Neural cell (in vitro differentiated cells): ENCODE results near the gene ARHGAP24. TPM values are rescaled to one million over a fixed set of nuclear protein-coding genes. Genes with fewer than 3 reads are reported as not detected.

Source experiments
- H2AFZ ChIP-seq: fragments of 200-600, 300-800 bp; sonication (generic), shearing (Covaris generic); 2 replicates; pipeline ENCODE4 v1.6.0; 2014; ENCODE audit warnings: low read depth, mild to moderate bottlenecking, antibody characterized with exemption, low read length, moderate library complexity
- H3F3A ChIP-seq: fragments of 200-600 bp; shearing (Covaris generic); 2 replicates; pipeline ENCODE4 v1.6.1; 2016; ENCODE audit warnings: mild to moderate bottlenecking, moderate library complexity, mixed read lengths, antibody characterized with exemption, low read length; ENCODE audit not compliant: insufficient read depth, poor library complexity, severe bottlenecking
- H3K27ac ChIP-seq: fragments of 200-600, 300-800 bp; sonication (generic), shearing (Covaris generic); 2 replicates; pipeline ENCODE4 v1.5.1; 2014; ENCODE audit warnings: mild to moderate bottlenecking, low read length, moderate library complexity
- H3K27me3 ChIP-seq: fragments of 300-800, 200-600 bp; sonication (generic), shearing (Covaris generic); 2 replicates; pipeline ENCODE4 v1.6.0; 2014; ENCODE audit warnings: mild to moderate bottlenecking, low read depth, low read length, moderate library complexity; ENCODE audit not compliant: insufficient read depth
- H3K36me3 ChIP-seq: fragments of 300-800, 200-600 bp; sonication (generic), shearing (Covaris generic); 2 replicates; pipeline ENCODE4 v1.5.1; 2014; ENCODE audit warnings: mild to moderate bottlenecking, antibody characterized with exemption, low read length, moderate library complexity; ENCODE audit not compliant: insufficient read depth
- H3K4me2 ChIP-seq: fragments of 300-800, 200-600 bp; sonication (generic), shearing (Covaris generic); 2 replicates; pipeline ENCODE4 v1.6.0; 2014; ENCODE audit warnings: mild to moderate bottlenecking, low read length
- H3K4me3 ChIP-seq: fragments of 300-800, 200-600 bp; sonication (generic), shearing (Covaris generic); 2 replicates; pipeline ENCODE4 v1.5.1; 2014; ENCODE audit warnings: mild to moderate bottlenecking, low read length, moderate library complexity
- H3K79me2 ChIP-seq: fragments of 200-600 bp; shearing (Covaris generic); replicated peaks from 2 replicates; pipeline ENCODE4 v1.6.0; 2014; ENCODE audit warnings: mild to moderate bottlenecking, low read length, moderate library complexity; ENCODE audit not compliant: insufficient read depth
- H3K9ac ChIP-seq: fragments of 300-800, 200-600 bp; sonication (generic), shearing (Covaris generic); 2 replicates; pipeline ENCODE4 v1.6.1; 2016; ENCODE audit warnings: mild to moderate bottlenecking, low read length, mixed read lengths
- H3K9me2 ChIP-seq: fragments of 200-600 bp; shearing (Covaris generic); 2 replicates; pipeline ENCODE4 v1.6.1; 2016; ENCODE audit warnings: mild to moderate bottlenecking, low read length, mixed read lengths; ENCODE audit not compliant: insufficient read depth
- H3K9me3 ChIP-seq: fragments of 200-600, 300-800 bp; sonication (generic), shearing (Covaris generic); 2 replicates; pipeline ENCODE4 v1.6.1; 2016; ENCODE audit warnings: mild to moderate bottlenecking, mixed run types, low read length, moderate library complexity, mixed read lengths
- H4K20me1 ChIP-seq: fragments of 200-600 bp; shearing (Covaris generic); 2 replicates; pipeline ENCODE4 v1.6.1; 2016; ENCODE audit warnings: mild to moderate bottlenecking, mixed run types; ENCODE audit not compliant: insufficient read depth
- CTCF ChIP-seq: fragments of 450-650 bp; IDR thresholded peaks from 2 replicates; pipeline ENCODE4 v1.5.1; 2014; ENCODE audit warnings: antibody characterized with exemption, mild to moderate bottlenecking, moderate library complexity; ENCODE audit not compliant: poor library complexity, severe bottlenecking
- EP300 ChIP-seq: fragments of 450-650 bp; conservative IDR thresholded peaks from 2 replicates; pipeline ENCODE4 v1.6.1; 2014; ENCODE audit warnings: antibody characterized with exemption, mild to moderate bottlenecking, moderate library complexity; ENCODE audit not compliant: poor library complexity, severe bottlenecking
- EZH2 ChIP-seq: fragments of 200-600, 300-800 bp; shearing (Covaris generic), sonication (generic); IDR thresholded peaks from 2 replicates; pipeline ENCODE4 v1.6.1; 2014; ENCODE audit warnings: antibody characterized with exemption, low read length, borderline replicate concordance, mild to moderate bottlenecking; ENCODE audit not compliant: insufficient read depth, poor library complexity, severe bottlenecking
- MXI1 ChIP-seq: fragments of 450-650 bp; conservative IDR thresholded peaks from 2 replicates; pipeline ENCODE4 v1.6.1; 2014; ENCODE audit warnings: antibody characterized with exemption, mild to moderate bottlenecking; ENCODE audit not compliant: poor library complexity, severe bottlenecking
- POLR2AphosphoS5 ChIP-seq: IDR thresholded peaks from 2 replicates; pipeline ENCODE4 v1.6.1; 2012
- RAD21 ChIP-seq: fragments of 450-650 bp; conservative IDR thresholded peaks from 2 replicates; pipeline ENCODE4 v1.6.1; 2014; ENCODE audit warnings: antibody characterized with exemption, mild to moderate bottlenecking, moderate library complexity
- REST ChIP-seq: IDR thresholded peaks from 2 replicates; pipeline ENCODE4 v1.6.1; 2012; ENCODE audit warnings: borderline replicate concordance
- SMC3 ChIP-seq: fragments of 450-650 bp; conservative IDR thresholded peaks from 2 replicates; pipeline ENCODE4 v1.6.1; 2014; ENCODE audit warnings: antibody characterized with exemption, mild to moderate bottlenecking, moderate library complexity; ENCODE audit not compliant: poor library complexity
- TAF1 ChIP-seq: IDR thresholded peaks from 2 replicates; pipeline ENCODE4 v1.6.1; 2012; ENCODE audit warnings: low read depth
- polyA plus RNA-seq: library from polyadenylated mRNA; depleted of rRNA; stranded (reverse); fragments of >200 nt; gene quantifications from 2 replicates; pipeline ENCODE4 v1.2.3, GENCODE V29; 2014

ARHGAP24 gene
- polyA plus RNA-seq, 1 donor from 2014 or later = 2.9 TPM

GRCh38 chr4:85759388-85759787 is 284.4 kb downstream of the ARHGAP24 start:
- Histone ChIP-seq H3K9me2 (no peaks in the 10 kb centered on the region), H2AFZ (no peak overlapping the region), H3K4me3 (no peak overlapping the region), H4K20me1 (no peaks in the 10 kb centered on the region), H3K4me2 (no peak overlapping the region), H3K9me3 (no peaks in the 10 kb centered on the region), H3K27me3 (no peaks in the 10 kb centered on the region), H3K79me2 (no peaks in the 10 kb centered on the region), H3K27ac (no peak overlapping the region), H3F3A (no peaks in the 10 kb centered on the region), H3K9ac (no peak overlapping the region), H3K36me3 (no peaks in the 10 kb centered on the region)
- TF ChIP-seq RAD21 (no peak), REST (no peak), CTCF (no peak), EZH2 (no peak), TAF1 (no peak), EP300 (no peak), POLR2AphosphoS5 (no peak)

GRCh38 chr4:85760511-85760910 is 285.6 kb downstream of the ARHGAP24 start:
- no peaks in the 10 kb centered on the region for H3K27me3 ChIP-seq
- no peak overlapping the region for H3K4me3 ChIP-seq
- H3F3A ChIP-seq = no peaks in the 10 kb centered on the region
- no peaks in the 10 kb centered on the region for H3K9me2 ChIP-seq
- no peak overlapping the region for H3K27ac ChIP-seq
- H3K79me2 ChIP-seq = no peaks in the 10 kb centered on the region
- H3K4me2 ChIP-seq = no peak overlapping the region
- no peaks in the 10 kb centered on the region for H3K9me3 ChIP-seq
- H4K20me1 ChIP-seq = no peaks in the 10 kb centered on the region
- TF ChIP-seq CTCF (no peak), EZH2 (no peak), SMC3 (no peak), TAF1 (no peak), REST (no peak), RAD21 (no peak), EP300 (no peak), POLR2AphosphoS5 (no peak), MXI1 (no peak)
- H2AFZ ChIP-seq = no peak overlapping the region
- no peaks in the 10 kb centered on the region for H3K36me3 ChIP-seq
- H3K9ac ChIP-seq = no peak overlapping the region
